ENCODE results near the gene COL9A3.

DNA sequence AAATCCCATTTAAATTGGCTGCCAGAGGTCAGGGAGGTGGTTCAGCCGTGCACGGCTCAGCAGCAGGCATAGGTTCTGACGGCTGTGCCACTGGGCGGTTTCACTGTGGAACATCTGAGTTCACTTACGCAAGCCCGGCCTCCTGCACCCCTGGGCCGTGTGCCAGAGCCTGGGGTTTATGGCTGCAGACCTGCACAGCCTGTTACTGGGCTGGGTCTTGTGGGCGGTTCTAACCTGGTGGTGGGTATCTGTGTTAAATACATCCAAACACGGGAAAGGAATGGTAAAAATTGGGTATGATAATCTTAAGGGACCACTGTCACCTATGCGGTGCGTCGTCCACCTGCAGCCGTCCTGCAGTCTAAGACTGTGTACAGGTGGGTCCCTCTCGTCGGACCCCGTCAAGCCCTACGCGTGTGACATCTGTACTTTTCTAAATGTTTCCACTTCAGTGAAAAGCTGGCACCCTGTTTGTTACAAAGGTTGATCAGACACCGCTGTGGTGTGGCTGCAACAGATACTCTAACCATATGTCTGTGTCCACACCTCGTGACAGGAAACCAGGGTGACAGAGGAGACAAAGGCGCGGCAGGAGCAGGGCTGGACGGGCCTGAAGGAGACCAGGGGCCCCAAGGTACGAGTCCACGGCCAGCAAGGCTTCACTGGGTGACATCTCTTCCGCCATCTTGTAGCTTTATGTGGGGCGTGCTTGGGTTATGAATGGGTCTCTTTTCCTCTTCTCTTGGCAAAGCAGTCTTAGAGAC lies 21.5 kb downstream of the COL9A3 start:
- TF ChIP-seq, protein P1, sequence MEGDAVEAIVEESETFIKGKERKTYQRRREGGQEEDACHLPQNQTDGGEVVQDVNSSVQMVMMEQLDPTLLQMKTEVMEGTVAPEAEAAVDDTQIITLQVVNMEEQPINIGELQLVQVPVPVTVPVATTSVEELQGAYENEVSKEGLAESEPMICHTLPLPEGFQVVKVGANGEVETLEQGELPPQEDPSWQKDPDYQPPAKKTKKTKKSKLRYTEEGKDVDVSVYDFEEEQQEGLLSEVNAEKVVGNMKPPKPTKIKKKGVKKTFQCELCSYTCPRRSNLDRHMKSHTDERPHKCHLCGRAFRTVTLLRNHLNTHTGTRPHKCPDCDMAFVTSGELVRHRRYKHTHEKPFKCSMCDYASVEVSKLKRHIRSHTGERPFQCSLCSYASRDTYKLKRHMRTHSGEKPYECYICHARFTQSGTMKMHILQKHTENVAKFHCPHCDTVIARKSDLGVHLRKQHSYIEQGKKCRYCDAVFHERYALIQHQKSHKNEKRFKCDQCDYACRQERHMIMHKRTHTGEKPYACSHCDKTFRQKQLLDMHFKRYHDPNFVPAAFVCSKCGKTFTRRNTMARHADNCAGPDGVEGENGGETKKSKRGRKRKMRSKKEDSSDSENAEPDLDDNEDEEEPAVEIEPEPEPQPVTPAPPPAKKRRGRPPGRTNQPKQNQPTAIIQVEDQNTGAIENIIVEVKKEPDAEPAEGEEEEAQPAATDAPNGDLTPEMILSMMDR (IDR thresholded peaks at IDR 0.05) = no peak
- TF ChIP-seq POLR2A (IDR thresholded peaks at IDR 0.05; ENCODE audit: low read depth) (no peak), POLR2AphosphoS5 (IDR thresholded peaks at IDR 0.05) (no peak), EP300 (IDR thresholded peaks at IDR 0.05) (no peak)

Measured in esophagus muscularis mucosa (tissue), 4 donors.